H1 (cell line): ENCODE measurements around the gene CCIN. TPM values are rescaled to one million over a fixed set of nuclear protein-coding genes. Genes with fewer than 3 reads are reported as not detected.
A peak's percentile ranks its signal among the peaks of the same experiment; 100 is the strongest.

Experiments
- CTCF ChIA-PET: fragments of 300-600 bp; sonication (Branson Sonifier 250); formaldehyde crosslinking; loops from one replicate; lab custom pipeline; 2021; ENCODE audit not compliant: partially characterized antibody; lab: Charles Lee
- POLR2A ChIA-PET: fragments of 300-600 bp; sonication (Branson Sonifier 250); formaldehyde crosslinking; loops from one replicate; lab custom pipeline; 2021; ENCODE audit warnings: inconsistent platforms; ENCODE audit not compliant: partially characterized antibody; lab: Charles Lee
- DNase-seq, 2 experiments: peaks; one replicate each; pipeline versions ENCODE4 v3.0.0 to v3.0.0-alpha.2; 2010 to 2022; ENCODE audit warnings: low spot score in 2 of 2, low read depth in 1 of 2, mixed read lengths in 1 of 2
- FAIRE-seq: peaks from 2 replicates; lab custom pipeline; 2011; peaks lifted over from hg19 to GRCh38; lab: Jason Lieb, UNC
- H2AFZ ChIP-seq: 2 replicates; pipeline ENCODE4 v1.8.1; 2012; ENCODE audit warnings: low read length, inconsistent platforms
- H2AK5ac ChIP-seq: 2 replicates; pipeline ENCODE4 v1.6.1; 2013; ENCODE audit warnings: low read depth, low read length
- H2BK120ac ChIP-seq: replicated peaks from 2 replicates; pipeline ENCODE3; 2013; ENCODE audit warnings: low read depth, low read length, inconsistent platforms
- H2BK12ac ChIP-seq: 2 replicates; pipeline ENCODE4 v1.6.1; 2013; ENCODE audit warnings: low read depth, low read length
- H2BK15ac ChIP-seq: 2 replicates; pipeline ENCODE4 v1.6.1; 2013; ENCODE audit warnings: low read length
- H2BK20ac ChIP-seq: 2 replicates; pipeline ENCODE4 v1.6.1; 2013; ENCODE audit warnings: low read length
- H2BK5ac ChIP-seq: 2 replicates; pipeline ENCODE4 v1.6.1; 2013; ENCODE audit warnings: low read depth, low read length
- H3K14ac ChIP-seq: 2 replicates; pipeline ENCODE4 v1.6.1; 2013; ENCODE audit warnings: inconsistent platforms; ENCODE audit not compliant: insufficient read length
- H3K18ac ChIP-seq: 2 replicates; pipeline ENCODE4 v1.6.1; 2013; ENCODE audit warnings: low read length; ENCODE audit errors: extremely low read depth
- H3K23ac ChIP-seq: 2 replicates; pipeline ENCODE4 v1.6.1; 2013; ENCODE audit warnings: inconsistent platforms; ENCODE audit not compliant: insufficient read length
- H3K23me2 ChIP-seq: 2 replicates; pipeline ENCODE4 v1.6.1; 2013; ENCODE audit warnings: low read depth, low read length
- H3K27ac ChIP-seq: 2 replicates; pipeline ENCODE4 v1.6.1; 2011; ENCODE audit warnings: low read depth, low read length, inconsistent platforms
- H3K27me3 ChIP-seq, 4 experiments: replicated peaks in 1 of 4; 1 replicate in 1 of 4; 2 replicates in 3 of 4; pipeline versions ENCODE4 v1.6.1 to v1.8.1; 2011 to 2013; ENCODE audit warnings: low read length in 3 of 4, mild to moderate bottlenecking in 3 of 4, inconsistent platforms in 2 of 4, mixed read lengths in 2 of 4, moderate library complexity in 1 of 4; ENCODE audit not compliant: control insufficient read depth in 3 of 4, insufficient read depth in 3 of 4; ENCODE audit errors: extremely low read depth in 1 of 4
- H3K36me3 ChIP-seq, 4 experiments: 2 replicates each; pipeline versions ENCODE4 v1.6.1 to v1.8.1; 2011 to 2013; ENCODE audit warnings: mild to moderate bottlenecking in 4 of 4, low read length in 3 of 4, moderate library complexity in 2 of 4, control low read depth in 1 of 4, inconsistent platforms in 1 of 4; ENCODE audit not compliant: insufficient read depth in 4 of 4, control insufficient read depth in 2 of 4
- H3K4ac ChIP-seq: replicated peaks from 2 replicates; pipeline ENCODE3; 2013; ENCODE audit warnings: low read length, low read depth, mixed read lengths, inconsistent platforms; ENCODE audit not compliant: insufficient read length
- H3K4me1 ChIP-seq, 4 experiments: replicated peaks in 1 of 4; 1 replicate in 1 of 4; 2 replicates in 3 of 4; pipeline versions ENCODE4 v1.6.1 to v1.8.1; 2011 to 2013; ENCODE audit warnings: low read length in 3 of 4, inconsistent platforms in 2 of 4, mixed read lengths in 1 of 4; ENCODE audit not compliant: insufficient read depth in 4 of 4, control insufficient read depth in 3 of 4
- H3K4me2 ChIP-seq, 2 experiments: 2 replicates each; pipeline versions ENCODE4 v1.6.1 to v1.8.1; 2011 to 2013; ENCODE audit warnings: low read depth in 2 of 2, low read length in 2 of 2, control low read depth in 1 of 2, inconsistent platforms in 1 of 2, mild to moderate bottlenecking in 1 of 2; ENCODE audit not compliant: insufficient read depth in 1 of 2
- H3K4me3 ChIP-seq, 4 experiments: fragments of 200-600, 300-600 bp in 1 of 4; sonication (generic), shearing (Covaris generic), sonication (Bioruptor Twin) in 1 of 4; 2 replicates each; pipeline versions ENCODE4 v1.5.1 to v1.8.1; 2011 to 2016; ENCODE audit warnings: low read length in 4 of 4, low read depth in 3 of 4, control low read depth in 2 of 4, inconsistent platforms in 2 of 4, mild to moderate bottlenecking in 2 of 4, mixed read lengths in 1 of 4, moderate library complexity in 1 of 4; ENCODE audit not compliant: insufficient read depth in 2 of 4; ENCODE audit errors: extremely low read depth in 1 of 4
- H3K56ac ChIP-seq: replicated peaks from 2 replicates; pipeline ENCODE3; 2013; ENCODE audit warnings: low read depth, mild to moderate bottlenecking, mixed read lengths, low read length, inconsistent platforms; ENCODE audit not compliant: insufficient read length
- H3K79me1 ChIP-seq: 2 replicates; pipeline ENCODE4 v1.6.1; 2013; ENCODE audit warnings: low read depth, low read length, control low read depth
- H3K79me2 ChIP-seq, 2 experiments: 2 replicates each; pipeline versions ENCODE4 v1.6.1 to v1.8.1; 2012 to 2013; ENCODE audit warnings: low read length in 2 of 2, mild to moderate bottlenecking in 2 of 2, inconsistent platforms in 1 of 2; ENCODE audit not compliant: insufficient read depth in 2 of 2, control insufficient read depth in 1 of 2
- H3K9ac ChIP-seq, 4 experiments: replicated peaks in 1 of 4; 1 replicate in 1 of 4; 2 replicates in 3 of 4; pipeline versions ENCODE4 v1.6.1 to v1.8.1; 2011 to 2013; ENCODE audit warnings: low read depth in 3 of 4, low read length in 3 of 4, control low read depth in 2 of 4, mild to moderate bottlenecking in 2 of 4, moderate library complexity in 2 of 4, inconsistent platforms in 1 of 4; ENCODE audit errors: extremely low read depth in 1 of 4
- H3K9me3 ChIP-seq, 2 experiments: 2 replicates each; pipeline versions ENCODE4 v1.6.1 to v1.8.1; 2012 to 2013; ENCODE audit warnings: mild to moderate bottlenecking in 2 of 2, moderate library complexity in 2 of 2, control low read depth in 1 of 2, inconsistent platforms in 1 of 2, low read depth in 1 of 2, low read length in 1 of 2, mixed read lengths in 1 of 2; ENCODE audit not compliant: insufficient read depth in 2 of 2
- H4K20me1 ChIP-seq, 2 experiments: replicated peaks in 1 of 2; 2 replicates each; pipeline versions ENCODE3 to v1.8.1; 2011 to 2013; ENCODE audit warnings: inconsistent platforms in 2 of 2, low read length in 2 of 2, mild to moderate bottlenecking in 1 of 2; ENCODE audit not compliant: insufficient read depth in 2 of 2, control insufficient read depth in 1 of 2
- H4K5ac ChIP-seq: 2 replicates; pipeline ENCODE4 v1.6.1; 2013; ENCODE audit warnings: low read length, low read depth, mixed read lengths, inconsistent platforms; ENCODE audit not compliant: insufficient read length
- H4K8ac ChIP-seq: 2 replicates; pipeline ENCODE4 v1.8.0; 2013; ENCODE audit warnings: mild to moderate bottlenecking, moderate library complexity, low read length, inconsistent platforms; ENCODE audit not compliant: insufficient read depth; ENCODE audit errors: extremely low read depth
- H4K91ac ChIP-seq: replicated peaks from 2 replicates; pipeline ENCODE3; 2013; ENCODE audit warnings: low read length, mixed read lengths, inconsistent platforms; ENCODE audit not compliant: insufficient read length
- E2F6 ChIP-seq: IDR thresholded peaks from 2 replicates; pipeline ENCODE4 v1.6.1; 2012; ENCODE audit warnings: inconsistent platforms
- EZH2 ChIP-seq: fragments of 200-600 bp; sonication (generic); IDR thresholded peaks from 2 replicates; pipeline ENCODE4 v1.7.1; 2012; ENCODE audit warnings: low read depth, mild to moderate bottlenecking, moderate library complexity, low read length, inconsistent platforms; ENCODE audit not compliant: severe bottlenecking
- FOSL1 ChIP-seq: IDR thresholded peaks from 2 replicates; pipeline ENCODE4 v1.6.1; 2011; ENCODE audit warnings: mild to moderate bottlenecking, low read depth, low read length, moderate library complexity; ENCODE audit not compliant: insufficient read depth
- WGBS, 2 experiments: shearing (Covaris generic) in 1 of 2; methylation state at CpG; one replicate each; pipeline versions ENCODE4 v1.1.6 to v1.1.7; 2013 to 2015; ENCODE audit warnings: low lambda C conversion rate in 2 of 2, mixed read lengths in 2 of 2, inconsistent platforms in 1 of 2, low coverage in 1 of 2, missing lambda C conversion rate in 1 of 2; ENCODE audit not compliant: insufficient replicate concordance in 2 of 2, insufficient coverage in 1 of 2, insufficient read length in 1 of 2; ENCODE audit errors: extremely low coverage in 1 of 2, missing lambda C conversion rate in 1 of 2; 5-methylcytosine and 5-hydroxymethylcytosine counted together
- polyA plus RNA-seq, 7 experiments: library from polyadenylated mRNA; depleted of rRNA in 3 of 7; stranded (reverse) in 5 of 7; unstranded in 2 of 7; fragments of >200 nt in 5 of 7; fragments of 200-250 nt in 2 of 7; gene quantifications; 1 replicate in 5 of 7; 2 replicates in 1 of 7; 4 replicates in 1 of 7; pipeline versions ENCODE4 v1.2.1 to v1.2.3, GENCODE V29; 2011 to 2013; ENCODE audit warnings: missing spikeins in 2 of 7, mixed read lengths in 2 of 7
- total RNA-seq: library from RNA; stranded (reverse); fragmentation: NEBNext Ultra II Directional; extraction: Animal tissue kit (Norgen Biotek cat#: 25700); gene quantifications from 2 replicates; pipeline ENCODE4 v1.2.1, GENCODE V29; 2021

The CCIN gene
- total and polyA plus RNA-seq, 2 of the 8 experiments (the other 6 are each of a cell fraction or from before 2014, with no cell fraction given), result 0.19 to 0.21 TPM

GRCh38 chr9:36164372-36164771, 4.8 kb upstream of the CCIN start:
- Histone ChIP-seq H3K36me3 (no peaks in the 10 kb centered on the region), H3K79me2 (no peaks in the 10 kb centered on the region), H2AFZ (0 out of 2 replicates have a peak overlapping the region, but pooled peaks have one; percentile 21), H3K23me2 (peaks cover 2% of the 10 kb centered on the region; the same call in 1 of the 2 replicates), H2BK20ac (peak overlapping the region; percentile 97; the same call in 1 of the 2 replicates), H4K20me1 (no peaks in the 10 kb centered on the region), H2BK15ac (0 out of 2 replicates have a peak overlapping the region, but pooled peaks have one; percentile 37), H3K4me2 (no peak overlapping the region), H2BK5ac (peak overlapping the region; percentile 93; the same call in 1 of the 2 replicates), H3K56ac (no peak overlapping the region), H3K18ac (no peak overlapping the region; the same call in 1 of the 2 replicates), H3K27ac (no peak overlapping the region), H3K4me1 (peaks cover 11 to 25% (median 17%) of the 10 kb centered on the region in 4 experiments), H2BK120ac (no peak overlapping the region), H4K8ac (no peak overlapping the region), H3K27me3 (no peaks in the 10 kb centered on the region), H2BK12ac (peak overlapping the region; percentile 53), H3K23ac (no peak overlapping the region), H2AK5ac (no peak overlapping the region), H3K9me3 (no peaks in the 10 kb centered on the region), H3K79me1 (no peaks in the 10 kb centered on the region), H3K4ac (no peak overlapping the region), H4K91ac (no peak overlapping the region), H3K14ac (no peak overlapping the region), H4K5ac (no peak overlapping the region), H3K4me3 (no peak overlapping the region), H3K9ac (no peak overlapping the region)
- TF ChIP-seq FOSL1 (no peak), E2F6 (no peak), EZH2 (no peak)
- 86% methylated on average over 6 of the region's 6 CpGs; no CpG with 5 or more reads in 1 of the 2 experiments for WGBS, 2 experiments
- ChIA-PET POLR2A (interaction anchor here (1.0 to 4.4 kb wide), 11 partner anchors 14 to 128 kb away, joined by 3 to 25 read pairs (median 7); partner anchors contain the start of genes CLTA, GLIPR2 and RECK), CTCF (interaction anchor here (0.6 to 10.2 kb wide), 20 partner anchors 8 to 209 kb away, joined by 3 to 153 read pairs (median 6); partner anchors contain the start of genes CLTA and GLIPR2)
- DNase-seq, result no peak
- no peak for FAIRE-seq
